ENCODE results near the gene WARS2. TPM values are rescaled to one million over a fixed set of nuclear protein-coding genes. Genes with fewer than 3 reads are reported as not detected.

Gene WARS2
- total RNA-seq, 1 experiment from 2014 or later, result 10.5 TPM

- Histone ChIP-seq H3K36me3 (ENCODE audit: control insufficient read depth in 1 of 2, insufficient read depth in 2 of 2, low read length in 2 of 2) (no peaks in the 10 kb centered on the region), H3K27ac (ENCODE audit: low read depth, low read length) (no peak overlapping the region), H4K20me1 (ENCODE audit: insufficient read depth) (no peaks in the 10 kb centered on the region), H3K79me2 (ENCODE audit: insufficient read depth, low read length) (no peaks in the 10 kb centered on the region), H3K27me3 (ENCODE audit: insufficient read depth, low read length) (no peaks in the 10 kb centered on the region), H3K9ac (ENCODE audit: low read length) (no peak overlapping the region), H3K9me3 (ENCODE audit: control insufficient read depth in 1 of 2, insufficient read depth in 1 of 2, low read depth in 1 of 2, low read length in 2 of 2) (no peaks in the 10 kb centered on the region), H3K9me2 (ENCODE audit: insufficient read depth) (no peaks in the 10 kb centered on the region), H3K4me2 (ENCODE audit: low read length) (no peak overlapping the region), H3K4me1 (ENCODE audit: control insufficient read depth in 1 of 2, insufficient read depth in 2 of 2, low read length in 2 of 2) (no peaks in the 10 kb centered on the region), H3K4me3 (replicated peaks in 1 of 2; ENCODE audit: low read depth in 1 of 2, low read length in 2 of 2) (no peak overlapping the region), H2AFZ (ENCODE audit: low read depth, low read length, poor library complexity, severe bottlenecking) (no peak overlapping the region)
- ChIA-PET POLR2A (no interaction called here), CTCF (no interaction called here), RAD21 (ENCODE audit: low non-redundant PET in 1 of 2, low total read pairs in 2 of 2, uncharacterized antibody in 2 of 2, unreplicated experiment in 2 of 2) (no interaction called here)
- intact Hi-C loops (cut with micrococcal nuclease), result no loop called here
- no peak for ATAC-seq
- BruUV-seq (replicated peaks), result no TSS peak
- no peak for TF ChIP-seq POLR2AphosphoS5 (IDR thresholded peaks at IDR 0.05; ENCODE audit: low read depth, low read length)
- TF ChIP-seq ATF3 (IDR thresholded peaks at IDR 0.05), result no peak
- no peak for TF ChIP-seq REST (IDR thresholded peaks at IDR 0.05; ENCODE audit: low read depth)
- no peak for TF ChIP-seq SRF (IDR thresholded peaks at IDR 0.05; ENCODE audit: low read depth)
- no peak for TF ChIP-seq YY1 (IDR thresholded peaks at IDR 0.05; ENCODE audit: extremely low read depth, insufficient replicate concordance, low read depth, low read length)
- no peak for DNase-seq (ENCODE audit: low read depth, low spot score)
Observed at GRCh38 chr1:118993700-118994026, 146.8 kb downstream of the WARS2 start.
